GM12878 (cell line): Measurements from ENCODE around the gene DISP3. TPM values are rescaled to one million over a fixed set of nuclear protein-coding genes. Genes with fewer than 3 reads are reported as not detected.

Experiments
- ATAC-seq: fragments of 200-7000 bp; cut with Tn5 transposase; 3 replicates; pipeline ENCODE4 v1.9.1; 2020; ENCODE audit warnings: mild to moderate bottlenecking, moderate library complexity
- BruUV-seq: library from RNA; stranded (reverse); fragments of 400-500 nt; replicated peaks from 2 replicates; lab custom pipeline; 2021; lab: Mats Ljungman, UMichigan
- CTCF ChIA-PET: fragments of 300-600 bp; sonication (Branson Sonifier 250); formaldehyde crosslinking; extraction: SDS; loops from one replicate; lab custom pipeline; 2021; ENCODE audit warnings: inconsistent platforms; lab: Yijun Ruan, JAX
- POLR2A ChIA-PET: fragments of 350-600 bp; formaldehyde crosslinking; extraction: SDS; loops from one replicate; lab custom pipeline; 2021; ENCODE audit warnings: inconsistent platforms; lab: Charles Lee
- RAD21 ChIA-PET: fragments of 300-600 bp; sonication (Branson Sonifier 250); formaldehyde crosslinking; loops from one replicate; lab custom pipeline; 2023; ENCODE audit warnings: antibody characterized with exemption; ENCODE audit not compliant: unreplicated experiment; lab: Charles Lee
- SMC1A ChIA-PET: fragments of 300-600 bp; sonication (Branson Sonifier 250); formaldehyde crosslinking; loops from one replicate; lab custom pipeline; 2023; ENCODE audit not compliant: unreplicated experiment, uncharacterized antibody; lab: Charles Lee
- DNase-seq: peaks from one replicate; pipeline ENCODE4 v3.0.0-alpha.2; 2011; ENCODE audit warnings: low read depth, low spot score
- FAIRE-seq: peaks from 3 replicates; lab custom pipeline; 2011; peaks lifted over from hg19 to GRCh38; lab: Jason Lieb, UNC
- H2AFZ ChIP-seq: 2 replicates; pipeline ENCODE4 v1.6.0; 2011; ENCODE audit warnings: low read depth, low read length, control low read depth; ENCODE audit not compliant: control insufficient read depth
- H3K27ac ChIP-seq: 2 replicates; pipeline ENCODE4 v1.5.1; 2011; ENCODE audit warnings: control low read depth; ENCODE audit not compliant: control insufficient read depth, insufficient read depth
- H3K27me3 ChIP-seq, 2 experiments: replicated peaks in 1 of 2; 2 replicates each; pipeline versions ENCODE4 v1.6.0 to v1.6.1; 2011; ENCODE audit warnings: low read length in 1 of 2; ENCODE audit not compliant: control insufficient read depth in 2 of 2, insufficient read depth in 2 of 2
- H3K36me3 ChIP-seq, 2 experiments: 2 replicates each; pipeline ENCODE4 v1.5.1; 2011; ENCODE audit warnings: low read length in 1 of 2; ENCODE audit not compliant: control insufficient read depth in 2 of 2, insufficient read depth in 2 of 2
- H3K4me1 ChIP-seq: 2 replicates; pipeline ENCODE4 v1.6.1; 2011; ENCODE audit warnings: mild to moderate bottlenecking, low read length, moderate library complexity, mixed read lengths; ENCODE audit not compliant: control insufficient read depth, insufficient read depth
- H3K4me2 ChIP-seq: 2 replicates; pipeline ENCODE4 v1.6.0; 2011; ENCODE audit warnings: control low read depth; ENCODE audit not compliant: control insufficient read depth, insufficient read depth
- H3K4me3 ChIP-seq: fragments of 200-600 bp; sonication (generic); 2 replicates; pipeline ENCODE4 v1.5.1; 2016
- H3K79me2 ChIP-seq: 2 replicates; pipeline ENCODE4 v1.6.0; 2011; ENCODE audit warnings: low read length; ENCODE audit not compliant: control insufficient read depth, insufficient read depth
- H3K9ac ChIP-seq: 2 replicates; pipeline ENCODE4 v1.8.0; 2011; ENCODE audit warnings: low read length, control low read depth, mixed read lengths; ENCODE audit not compliant: control insufficient read depth, insufficient read depth
- H3K9me3 ChIP-seq: replicated peaks from 3 replicates; pipeline ENCODE4 v1.5.1; 2011; ENCODE audit warnings: mild to moderate bottlenecking, low read length; ENCODE audit not compliant: control insufficient read depth, insufficient read depth
- H4K20me1 ChIP-seq: 2 replicates; pipeline ENCODE4 v1.6.0; 2011; ENCODE audit not compliant: control insufficient read depth, insufficient read depth
- ASH2L ChIP-seq: fragments of 300-600, 200-600 bp; sonication (generic); IDR thresholded peaks from 2 replicates; pipeline ENCODE4 v1.6.1; 2017; ENCODE audit warnings: low read depth, mild to moderate bottlenecking, borderline replicate concordance
- CHD4 ChIP-seq: fragments of 200-600 bp; sonication (generic); IDR thresholded peaks from 2 replicates; pipeline ENCODE4 v1.6.1; 2016; ENCODE audit warnings: mild to moderate bottlenecking
- FOS ChIP-seq: IDR thresholded peaks from 3 replicates; pipeline ENCODE4 v1.6.1; 2011; ENCODE audit warnings: borderline replicate concordance; ENCODE audit not compliant: insufficient read length; ENCODE audit errors: extremely low read depth
- HDAC2 ChIP-seq: fragments of 200-600 bp; sonication (generic); IDR thresholded peaks from 2 replicates; pipeline ENCODE4 v1.6.1; 2017
- KAT2A ChIP-seq: conservative IDR thresholded peaks from 2 replicates; pipeline ENCODE4 v1.6.1; 2011; ENCODE audit warnings: low read depth, low read length; ENCODE audit not compliant: control insufficient read depth
- LARP7 ChIP-seq: fragments of 450-650 bp; IDR thresholded peaks from 2 replicates; pipeline ENCODE4 v1.6.1; 2017; ENCODE audit warnings: mild to moderate bottlenecking
- NFYB ChIP-seq: IDR thresholded peaks from 2 replicates; pipeline ENCODE4 v1.6.1; 2011; ENCODE audit warnings: low read depth, mild to moderate bottlenecking, low read length, improper control_type of control experiment, moderate library complexity; ENCODE audit not compliant: insufficient read depth
- PAX5 ChIP-seq: IDR thresholded peaks from 2 replicates; pipeline ENCODE4 v1.6.1; 2011; ENCODE audit warnings: low read depth, low read length, borderline replicate concordance
- PKNOX1 ChIP-seq: fragments of 450-650 bp; IDR thresholded peaks from 2 replicates; pipeline ENCODE4 v1.6.1; 2016; ENCODE audit warnings: mild to moderate bottlenecking
- POLR2AphosphoS2 ChIP-seq: IDR thresholded peaks from 2 replicates; pipeline ENCODE4 v1.6.1; 2011; ENCODE audit warnings: low read depth, mild to moderate bottlenecking, low read length, improper control_type of control experiment, moderate library complexity
- RB1 ChIP-seq: fragments of 450-650 bp; formaldehyde crosslinking; IDR thresholded peaks from 2 replicates; pipeline ENCODE4 v1.6.1; 2017; ENCODE audit warnings: mild to moderate bottlenecking, borderline replicate concordance
- RBBP5 ChIP-seq: fragments of 200-600 bp; sonication (generic); conservative IDR thresholded peaks from 2 replicates; pipeline ENCODE4 v1.6.1; 2016
- SMARCA5 ChIP-seq: fragments of 450-650 bp; IDR thresholded peaks from 2 replicates; pipeline ENCODE4 v1.6.1; 2017; ENCODE audit warnings: mild to moderate bottlenecking
- SMC3 ChIP-seq: IDR thresholded peaks from 2 replicates; pipeline ENCODE4 v1.6.1; 2011; ENCODE audit warnings: low read length, improper control_type of control experiment, borderline replicate concordance
- TAF1 ChIP-seq: IDR thresholded peaks from 2 replicates; pipeline ENCODE4 v1.6.1; 2011; ENCODE audit warnings: mild to moderate bottlenecking, low read depth, low read length, borderline replicate concordance
- TCF3 ChIP-seq: IDR thresholded peaks from 2 replicates; pipeline ENCODE4 v1.6.1; 2012; ENCODE audit warnings: low read depth, mild to moderate bottlenecking, low read length, borderline replicate concordance; ENCODE audit not compliant: insufficient read depth
- ZBED1 ChIP-seq: IDR thresholded peaks from 2 replicates; pipeline ENCODE4 v1.6.1; 2016; ENCODE audit warnings: borderline replicate concordance
- ZNF217 ChIP-seq: fragments of 450-650 bp; IDR thresholded peaks from 2 replicates; pipeline ENCODE4 v1.6.1; 2017; ENCODE audit warnings: antibody characterized with exemption, mild to moderate bottlenecking
- ZNF24 ChIP-seq: fragments of 450-650 bp; IDR thresholded peaks from 2 replicates; pipeline ENCODE4 v1.6.1; 2017; ENCODE audit warnings: antibody characterized with exemption, mild to moderate bottlenecking
- WGBS: methylation state at CpG from one replicate; pipeline ENCODE4 v1.1.6; 2016; ENCODE audit warnings: low lambda C conversion rate; ENCODE audit not compliant: insufficient replicate concordance, insufficient coverage; ENCODE audit errors: missing lambda C conversion rate; 5-methylcytosine and 5-hydroxymethylcytosine counted together
- in situ Hi-C: fragments of 300-500 bp; cut with MboI; formaldehyde crosslinking; loops from 9 replicates; pipeline ENCODE4 v1.14.3; 2018; ENCODE audit warnings: mixed read lengths
- intact Hi-C: fragments of 100-400 bp; cut with micrococcal nuclease; formaldehyde crosslinking; loops from one replicate; pipeline ENCODE4 v1.14.2; 2022; ENCODE audit not compliant: unreplicated experiment
- polyA plus RNA-seq, 11 experiments: library from polyadenylated mRNA; depleted of rRNA in 4 of 11; unstranded in 6 of 11; stranded (reverse) in 5 of 11; fragments of >200 nt; fragmentation: Nextera tagmentation in 4 of 11; fragmentation: Illumina TruSeq in 1 of 11; extraction: Ambion mirVana in 4 of 11; extraction: Trizol in 1 of 11; gene quantifications; 1 replicate in 1 of 11; 2 replicates in 10 of 11; pipeline versions ENCODE4 v1.2.1 to v1.2.3, GENCODE V29; 2011 to 2016; ENCODE audit warnings: inconsistent platforms in 2 of 11, missing spikeins in 2 of 11, low read depth in 1 of 11
- total RNA-seq, 4 experiments: library from RNA; depleted of rRNA in 3 of 4; stranded (reverse); fragments of >200 nt in 3 of 4; fragmentation: Illumina TruSeq in 1 of 4; extraction: Trizol in 1 of 4; gene quantifications; 2 replicates each; pipeline versions ENCODE4 v1.2.1 to v1.2.3, GENCODE V29; 2013 to 2021
- TF ChIP-seq, protein P1 (sequence below): fragments of 450-650 bp; IDR thresholded peaks from 2 replicates; pipeline ENCODE4 v1.6.1; 2018; ENCODE audit warnings: borderline replicate concordance, mild to moderate bottlenecking; ENCODE audit not compliant: partially characterized antibody

The DISP3 gene
- total and polyA plus RNA-seq, 10 of the 15 experiments (the other 5 are each of a cell fraction or from before 2014, with no cell fraction given), result under 0.01 to 0.18 (median 0.09) TPM; not detected in 2

DNA sequence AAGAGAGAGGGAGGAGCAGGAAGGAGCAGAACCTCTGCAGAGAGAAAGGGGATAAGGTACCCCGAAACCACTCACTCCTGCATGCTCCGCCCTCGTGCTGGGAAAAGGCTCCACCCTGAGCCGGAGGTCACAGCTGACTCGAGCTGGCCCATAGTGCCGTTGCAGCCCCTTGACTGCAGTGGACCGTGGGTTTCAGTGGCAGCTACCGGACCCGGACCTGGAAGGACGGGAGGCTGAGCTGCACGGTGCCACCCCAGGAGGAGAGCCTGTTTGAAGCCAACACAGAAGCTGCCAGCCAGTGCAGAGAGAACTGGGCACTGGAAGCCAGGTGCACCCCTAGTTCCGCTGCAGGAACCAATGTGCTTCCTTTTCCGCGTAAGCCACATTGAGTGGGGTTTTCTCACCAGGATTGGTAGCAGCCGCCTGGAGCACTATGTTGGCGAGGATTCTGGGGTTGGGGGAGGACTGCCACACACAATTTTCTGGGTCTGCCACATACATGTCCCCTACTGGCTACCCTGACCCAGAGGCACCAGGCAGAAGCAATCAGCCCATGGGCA is 91.9 kb downstream of the DISP3 start:
- no peak for DNase-seq
- ChIA-PET RAD21 (no interaction called here), CTCF (interaction anchor here (2.6 kb wide), 1 partner anchor 533 kb away, joined by 11 read pairs; no protein-coding TSS in a partner anchor), POLR2A (no interaction called here), SMC1A (no interaction called here)
- intact Hi-C loops (no loop called here), in situ Hi-C loops (no loop called here)
- no peak overlapping the region for H3K4me3 ChIP-seq
- no peak for FAIRE-seq
- WGBS, result 13% methylated on average over 16 of the region's 16 CpGs
- no peaks in the 10 kb centered on the region for H3K4me1 ChIP-seq
- ATAC-seq, result no peak
- no peak overlapping the region for H2AFZ ChIP-seq
- no peak overlapping the region for H3K27ac ChIP-seq
- no peak overlapping the region for H3K4me2 ChIP-seq
- TF ChIP-seq KAT2A (no peak), TCF3 (no peak), PKNOX1 (no peak), PAX5 (no peak), FOS (no peak), ASH2L (no peak), SMARCA5 (no peak), ZBED1 (no peak), RB1 (no peak), RBBP5 (no peak), LARP7 (no peak), NFYB (no peak), ZNF24 (no peak), TAF1 (no peak), HDAC2 (no peak), SMC3 (no peak), CHD4 (no peak), ZNF217 (no peak), POLR2AphosphoS2 (no peak)
- TF ChIP-seq, protein P1, sequence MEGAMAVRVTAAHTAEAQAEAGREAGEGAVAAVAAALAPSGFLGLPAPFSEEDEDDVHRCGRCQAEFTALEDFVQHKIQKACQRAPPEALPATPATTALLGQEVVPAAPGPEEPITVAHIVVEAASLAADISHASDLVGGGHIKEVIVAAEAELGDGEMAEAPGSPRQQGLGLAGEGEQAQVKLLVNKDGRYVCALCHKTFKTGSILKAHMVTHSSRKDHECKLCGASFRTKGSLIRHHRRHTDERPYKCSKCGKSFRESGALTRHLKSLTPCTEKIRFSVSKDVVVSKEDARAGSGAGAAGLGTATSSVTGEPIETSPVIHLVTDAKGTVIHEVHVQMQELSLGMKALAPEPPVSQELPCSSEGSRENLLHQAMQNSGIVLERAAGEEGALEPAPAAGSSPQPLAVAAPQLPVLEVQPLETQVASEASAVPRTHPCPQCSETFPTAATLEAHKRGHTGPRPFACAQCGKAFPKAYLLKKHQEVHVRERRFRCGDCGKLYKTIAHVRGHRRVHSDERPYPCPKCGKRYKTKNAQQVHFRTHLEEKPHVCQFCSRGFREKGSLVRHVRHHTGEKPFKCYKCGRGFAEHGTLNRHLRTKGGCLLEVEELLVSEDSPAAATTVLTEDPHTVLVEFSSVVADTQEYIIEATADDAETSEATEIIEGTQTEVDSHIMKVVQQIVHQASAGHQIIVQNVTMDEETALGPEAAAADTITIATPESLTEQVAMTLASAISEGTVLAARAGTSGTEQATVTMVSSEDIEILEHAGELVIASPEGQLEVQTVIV, result no peak
- no peaks in the 10 kb centered on the region for H4K20me1 ChIP-seq
- BruUV-seq, result no TSS peak
- H3K27me3 ChIP-seq, result no peaks in the 10 kb centered on the region
- H3K79me2 ChIP-seq, result no peaks in the 10 kb centered on the region
- H3K9me3 ChIP-seq, result no peaks in the 10 kb centered on the region
- no peaks in the 10 kb centered on the region for H3K36me3 ChIP-seq
- H3K9ac ChIP-seq, result no peak overlapping the region
